HepG2 (cell line): Measurements from ENCODE around the gene KIAA0825. TPM values are rescaled to one million over a fixed set of nuclear protein-coding genes. Genes with fewer than 3 reads are reported as not detected.

Source experiments
- ATAC-seq: fragments of 200-7000 bp; cut with Tn5 transposase; 3 replicates; pipeline ENCODE4 v1.9.1; 2020; ENCODE audit warnings: mild to moderate bottlenecking, moderate library complexity
- BruUV-seq: library from RNA; stranded (reverse); fragments of 400-500 nt; replicated peaks from 2 replicates; lab custom pipeline; 2021; lab: Mats Ljungman, UMichigan
- CTCF ChIA-PET: fragments of 300-600 bp; formaldehyde crosslinking; extraction: SDS; loops from one replicate; lab custom pipeline; 2021; ENCODE audit warnings: low total read pairs, inconsistent platforms, low intra/inter-chr PET ratio; lab: Yijun Ruan, JAX
- POLR2A ChIA-PET: fragments of 350-600 bp; sonication (Branson Sonifier 250); formaldehyde crosslinking; loops from one replicate; lab custom pipeline; 2020; ENCODE audit warnings: antibody characterized with exemption, inconsistent platforms; lab: Yijun Ruan, JAX
- DNase-seq: peaks from one replicate; pipeline ENCODE4 v3.0.0-alpha.2; 2015; ENCODE audit warnings: low spot score
- FAIRE-seq: peaks from 3 replicates; lab custom pipeline; 2011; peaks lifted over from hg19 to GRCh38; lab: Jason Lieb, UNC
- H2AFZ ChIP-seq: one replicate; pipeline ENCODE4 v1.6.1; 2011; ENCODE audit warnings: low read length, inconsistent platforms
- H3K27ac ChIP-seq: fragments of 300-600 bp; 3 replicates; pipeline ENCODE4 v1.8.0; 2011; ENCODE audit warnings: mixed run types, mild to moderate bottlenecking, mixed read lengths, low read length, inconsistent platforms; ENCODE audit not compliant: insufficient read depth; ENCODE audit errors: extremely low read length
- H3K27me3 ChIP-seq, 2 experiments: fragments of 200-600 bp in 1 of 2; 2 replicates in 1 of 2; 3 replicates in 1 of 2; pipeline versions ENCODE4 v1.6.0 to v1.8.0; 2011; ENCODE audit warnings: low read length in 2 of 2, mild to moderate bottlenecking in 2 of 2, moderate library complexity in 2 of 2, inconsistent platforms in 1 of 2; ENCODE audit not compliant: insufficient read depth in 2 of 2, control insufficient read depth in 1 of 2
- H3K36me3 ChIP-seq, 2 experiments: fragments of 200-600 bp in 1 of 2; replicated peaks in 1 of 2; 2 replicates in 1 of 2; 3 replicates in 1 of 2; pipeline versions ENCODE4 v1.5.1 to v1.8.0; 2011; ENCODE audit warnings: low read length in 2 of 2, inconsistent platforms in 1 of 2; ENCODE audit not compliant: insufficient read depth in 2 of 2, control insufficient read depth in 1 of 2
- H3K4me1 ChIP-seq: 2 replicates; pipeline ENCODE4 v1.5.1; 2012; ENCODE audit warnings: low read length, inconsistent platforms; ENCODE audit not compliant: insufficient read depth
- H3K4me2 ChIP-seq: 2 replicates; pipeline ENCODE4 v1.6.0; 2011; ENCODE audit warnings: low read depth, low read length, inconsistent platforms
- H3K4me3 ChIP-seq, 3 experiments: fragments of 200-600 bp in 1 of 3; sonication (generic), shearing (Covaris generic) in 1 of 3; replicated peaks in 1 of 3; 2 replicates each; pipeline ENCODE4 v1.5.1; 2011 to 2016; ENCODE audit warnings: low read length in 3 of 3, inconsistent platforms in 2 of 3, low read depth in 2 of 3, mild to moderate bottlenecking in 2 of 3, control low read depth in 1 of 3, mixed read lengths in 1 of 3; ENCODE audit not compliant: insufficient read depth in 1 of 3
- H3K79me2 ChIP-seq: one replicate; pipeline ENCODE4 v1.6.1; 2011; ENCODE audit warnings: low read length, inconsistent platforms; ENCODE audit not compliant: insufficient read depth
- H3K9ac ChIP-seq: 2 replicates; pipeline ENCODE4 v1.6.0; 2011; ENCODE audit warnings: mild to moderate bottlenecking, low read depth, low read length, inconsistent platforms; ENCODE audit not compliant: insufficient read depth
- H3K9me3 ChIP-seq: 2 replicates; pipeline ENCODE4 v1.5.1; 2012; ENCODE audit warnings: mild to moderate bottlenecking, low read length
- H4K20me1 ChIP-seq: 2 replicates; pipeline ENCODE4 v1.6.0; 2011; ENCODE audit warnings: inconsistent platforms, mild to moderate bottlenecking, low read length, moderate library complexity; ENCODE audit not compliant: insufficient read depth
- CBX2 ChIP-seq, 2 experiments: fragments of 200-600 bp in 1 of 2; sonication (generic); formaldehyde crosslinking in 1 of 2; IDR thresholded peaks; 2 replicates each; pipeline versions ENCODE4 v1.7.0 to v1.8.1; 2018 to 2022; ENCODE audit warnings: low read depth in 2 of 2, low read length in 1 of 2, mild to moderate bottlenecking in 1 of 2, missing genetic modification reagents in 1 of 2
- ESRRA ChIP-seq: sonication (generic); formaldehyde crosslinking; IDR thresholded peaks from 2 replicates; pipeline ENCODE4 v1.5.1; 2020; ENCODE audit warnings: mild to moderate bottlenecking, low read depth, missing genetic modification reagents
- FLYWCH1 ChIP-seq: sonication (generic); formaldehyde crosslinking; IDR thresholded peaks from 2 replicates; pipeline ENCODE4 v1.8.1; 2023; ENCODE audit warnings: mild to moderate bottlenecking, missing genetic modification reagents
- POGZ ChIP-seq: sonication (generic); formaldehyde crosslinking; IDR thresholded peaks from 2 replicates; pipeline ENCODE4 v1.4.0; 2020; ENCODE audit warnings: mild to moderate bottlenecking, missing genetic modification reagents
- ZNF496 ChIP-seq: sonication (generic); formaldehyde crosslinking; IDR thresholded peaks from 2 replicates; pipeline ENCODE4 v1.8.1; 2023; ENCODE audit warnings: mild to moderate bottlenecking, moderate library complexity, missing genetic modification reagents; ENCODE audit not compliant: insufficient replicate concordance
- ZNF570 ChIP-seq: sonication (generic); formaldehyde crosslinking; IDR thresholded peaks from 2 replicates; pipeline ENCODE4 v1.4.0; 2020; ENCODE audit warnings: mild to moderate bottlenecking, missing genetic modification reagents, borderline replicate concordance
- ZSCAN20 ChIP-seq: sonication (generic); formaldehyde crosslinking; IDR thresholded peaks from 2 replicates; pipeline ENCODE4 v1.4.0; 2020; ENCODE audit warnings: missing genetic modification reagents, mild to moderate bottlenecking, borderline replicate concordance
- WGBS: methylation state at CpG from one replicate; pipeline ENCODE4 v1.1.6; 2017; ENCODE audit warnings: low lambda C conversion rate; 5-methylcytosine and 5-hydroxymethylcytosine counted together
- in situ Hi-C: cut with HindIII; loops from 2 replicates; pipeline ENCODE4 v1.10.0; 2017; ENCODE audit warnings: low pct_unique_long_range_greater_than_20kb; ENCODE audit not compliant: extremely low pct_ligation_motif_present
- intact Hi-C: fragments of 100-400 bp; cut with micrococcal nuclease; formaldehyde crosslinking; loops from one replicate; pipeline ENCODE4 v1.10.0; 2022; ENCODE audit not compliant: unreplicated experiment
- polyA plus RNA-seq, 8 experiments: library from polyadenylated mRNA; depleted of rRNA in 3 of 8; stranded (reverse) in 7 of 8; unstranded in 1 of 8; fragments of >200 nt; fragmentation: Illumina TruSeq in 4 of 8; extraction: Trizol in 4 of 8; gene quantifications; 2 replicates each; pipeline versions ENCODE4 v1.2.1 to v1.2.3, GENCODE V29; 2011 to 2016; ENCODE audit warnings: low read depth in 4 of 8, missing spikeins in 1 of 8, mixed read lengths in 1 of 8; ENCODE audit not compliant: insufficient read depth in 1 of 8
- total RNA-seq, 5 experiments: library from RNA; depleted of rRNA; stranded (reverse); fragments of >200 nt; fragmentation: Illumina TruSeq; extraction: Trizol; gene quantifications; 2 replicates each; pipeline ENCODE4 v1.2.3, GENCODE V29; 2016; ENCODE audit warnings: low read depth in 1 of 5
- TF ChIP-seq, protein P1 (sequence below): sonication (generic); formaldehyde crosslinking; IDR thresholded peaks from 2 replicates; pipeline ENCODE4 v1.9.0; 2021; ENCODE audit warnings: missing genetic modification reagents, mild to moderate bottlenecking, borderline replicate concordance
- TF ChIP-seq, protein P2 (sequence below): sonication (generic); formaldehyde crosslinking; IDR thresholded peaks from 2 replicates; pipeline ENCODE4 v1.8.0; 2022; ENCODE audit warnings: mild to moderate bottlenecking, missing genetic modification reagents
- TF ChIP-seq, protein P3 (sequence below): sonication (generic); formaldehyde crosslinking; IDR thresholded peaks from 2 replicates; pipeline ENCODE4 v1.4.0; 2020; ENCODE audit warnings: missing genetic modification reagents, borderline replicate concordance

KIAA0825 gene
- total and polyA plus RNA-seq, 2 of the 13 experiments (the other 11 are each of a cell fraction or from before 2014, with no cell fraction given), result 0.05 to 0.51 TPM

DNA sequence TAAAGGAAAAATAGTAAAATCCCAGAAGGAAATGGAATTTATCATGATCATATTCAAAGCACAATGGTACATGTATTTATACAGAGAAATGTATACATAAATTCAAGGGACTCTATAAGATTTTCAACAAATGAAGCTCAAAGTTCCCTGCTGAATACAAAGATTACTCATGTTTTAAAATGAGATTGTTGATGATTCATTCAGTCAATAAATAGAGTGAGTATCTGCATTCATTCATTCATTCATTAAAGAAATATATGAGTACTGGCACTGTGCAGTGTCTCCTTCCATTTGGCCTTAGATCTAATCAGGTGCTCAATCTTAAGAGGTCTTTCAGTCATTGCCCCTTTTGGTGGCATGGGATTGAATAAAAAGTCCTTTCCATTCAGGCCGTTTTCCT, 310.0 kb downstream of the KIAA0825 start:
- H3K27me3 ChIP-seq, result no peaks in the 10 kb centered on the region
- DNase-seq, result no peak
- TF ChIP-seq POGZ (no peak), ESRRA (CRISPR knock-in tag) (no peak), ZNF496 (no peak), ZSCAN20 (CRISPR knock-in tag) (no peak), FLYWCH1 (CRISPR knock-in tag) (no peak), ZNF570 (no peak)
- TF ChIP-seq, protein P1, sequence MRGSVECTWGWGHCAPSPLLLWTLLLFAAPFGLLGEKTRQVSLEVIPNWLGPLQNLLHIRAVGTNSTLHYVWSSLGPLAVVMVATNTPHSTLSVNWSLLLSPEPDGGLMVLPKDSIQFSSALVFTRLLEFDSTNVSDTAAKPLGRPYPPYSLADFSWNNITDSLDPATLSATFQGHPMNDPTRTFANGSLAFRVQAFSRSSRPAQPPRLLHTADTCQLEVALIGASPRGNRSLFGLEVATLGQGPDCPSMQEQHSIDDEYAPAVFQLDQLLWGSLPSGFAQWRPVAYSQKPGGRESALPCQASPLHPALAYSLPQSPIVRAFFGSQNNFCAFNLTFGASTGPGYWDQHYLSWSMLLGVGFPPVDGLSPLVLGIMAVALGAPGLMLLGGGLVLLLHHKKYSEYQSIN (CRISPR knock-in tag), result no peak
- H3K4me1 ChIP-seq, result no peaks in the 10 kb centered on the region
- FAIRE-seq, result no peak
- H3K4me2 ChIP-seq, result no peak overlapping the region
- ChIA-PET CTCF (no interaction called here), POLR2A (no interaction called here)
- 0% methylated on average over 1 of the region's 1 CpG for WGBS
- no peaks in the 10 kb centered on the region for H3K9me3 ChIP-seq
- H3K9ac ChIP-seq, result no peak overlapping the region
- no peak for ATAC-seq
- in situ Hi-C loops (no loop called here), intact Hi-C loops (no loop called here)
- H3K27ac ChIP-seq, result no peak overlapping the region
- H4K20me1 ChIP-seq, result no peaks in the 10 kb centered on the region
- no peak overlapping the region for H2AFZ ChIP-seq
- H3K36me3 ChIP-seq, result no peaks in the 10 kb centered on the region
- BruUV-seq, result no TSS peak
- H3K4me3 ChIP-seq, result no peak overlapping the region
- H3K79me2 ChIP-seq, result no peaks in the 10 kb centered on the region

DNA sequence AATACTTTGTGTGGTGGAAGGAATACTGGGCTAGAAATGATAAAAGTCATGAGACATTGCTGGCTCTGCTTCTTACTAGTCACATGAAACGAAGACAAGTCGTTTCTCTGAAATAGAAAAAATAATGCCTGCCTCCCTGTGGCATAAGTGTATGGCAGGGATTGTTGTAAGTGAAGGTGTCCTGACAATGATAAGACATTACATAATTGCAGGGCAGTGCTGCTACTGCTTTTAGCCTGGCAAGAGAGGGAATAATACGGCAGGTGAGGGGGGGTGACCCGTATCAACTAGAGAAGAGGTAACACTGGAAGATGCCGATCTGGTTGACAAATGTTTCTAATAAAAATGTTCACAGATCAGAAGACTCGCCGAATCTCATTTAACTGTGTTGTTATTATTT, 314.3 kb downstream of the KIAA0825 start:
- H3K4me2 ChIP-seq, result no peak overlapping the region
- no peaks in the 10 kb centered on the region for H3K27me3 ChIP-seq
- H4K20me1 ChIP-seq, result no peaks in the 10 kb centered on the region
- ATAC-seq, result no peak
- H3K27ac ChIP-seq, result no peak overlapping the region
- no peaks in the 10 kb centered on the region for H3K4me1 ChIP-seq
- H3K79me2 ChIP-seq, result no peaks in the 10 kb centered on the region
- POLR2A ChIA-PET, result no interaction called here
- intact Hi-C loops, result no loop called here
- DNase-seq, result no peak
- in situ Hi-C loops, result no loop called here
- H3K36me3 ChIP-seq, result no peaks in the 10 kb centered on the region
- no peak for FAIRE-seq
- BruUV-seq, result no TSS peak
- WGBS, result 17% methylated on average over 7 of the region's 7 CpGs
- no peak overlapping the region for H3K4me3 ChIP-seq
- H2AFZ ChIP-seq, result no peak overlapping the region
- no peak overlapping the region for H3K9ac ChIP-seq
- H3K9me3 ChIP-seq, result no peaks in the 10 kb centered on the region
- CTCF ChIA-PET, result no interaction called here
- TF ChIP-seq, protein P2, sequence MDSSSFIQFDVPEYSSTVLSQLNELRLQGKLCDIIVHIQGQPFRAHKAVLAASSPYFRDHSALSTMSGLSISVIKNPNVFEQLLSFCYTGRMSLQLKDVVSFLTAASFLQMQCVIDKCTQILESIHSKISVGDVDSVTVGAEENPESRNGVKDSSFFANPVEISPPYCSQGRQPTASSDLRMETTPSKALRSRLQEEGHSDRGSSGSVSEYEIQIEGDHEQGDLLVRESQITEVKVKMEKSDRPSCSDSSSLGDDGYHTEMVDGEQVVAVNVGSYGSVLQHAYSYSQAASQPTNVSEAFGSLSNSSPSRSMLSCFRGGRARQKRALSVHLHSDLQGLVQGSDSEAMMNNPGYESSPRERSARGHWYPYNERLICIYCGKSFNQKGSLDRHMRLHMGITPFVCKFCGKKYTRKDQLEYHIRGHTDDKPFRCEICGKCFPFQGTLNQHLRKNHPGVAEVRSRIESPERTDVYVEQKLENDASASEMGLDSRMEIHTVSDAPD (CRISPR knock-in tag), result no peak
- TF ChIP-seq, protein P3, sequence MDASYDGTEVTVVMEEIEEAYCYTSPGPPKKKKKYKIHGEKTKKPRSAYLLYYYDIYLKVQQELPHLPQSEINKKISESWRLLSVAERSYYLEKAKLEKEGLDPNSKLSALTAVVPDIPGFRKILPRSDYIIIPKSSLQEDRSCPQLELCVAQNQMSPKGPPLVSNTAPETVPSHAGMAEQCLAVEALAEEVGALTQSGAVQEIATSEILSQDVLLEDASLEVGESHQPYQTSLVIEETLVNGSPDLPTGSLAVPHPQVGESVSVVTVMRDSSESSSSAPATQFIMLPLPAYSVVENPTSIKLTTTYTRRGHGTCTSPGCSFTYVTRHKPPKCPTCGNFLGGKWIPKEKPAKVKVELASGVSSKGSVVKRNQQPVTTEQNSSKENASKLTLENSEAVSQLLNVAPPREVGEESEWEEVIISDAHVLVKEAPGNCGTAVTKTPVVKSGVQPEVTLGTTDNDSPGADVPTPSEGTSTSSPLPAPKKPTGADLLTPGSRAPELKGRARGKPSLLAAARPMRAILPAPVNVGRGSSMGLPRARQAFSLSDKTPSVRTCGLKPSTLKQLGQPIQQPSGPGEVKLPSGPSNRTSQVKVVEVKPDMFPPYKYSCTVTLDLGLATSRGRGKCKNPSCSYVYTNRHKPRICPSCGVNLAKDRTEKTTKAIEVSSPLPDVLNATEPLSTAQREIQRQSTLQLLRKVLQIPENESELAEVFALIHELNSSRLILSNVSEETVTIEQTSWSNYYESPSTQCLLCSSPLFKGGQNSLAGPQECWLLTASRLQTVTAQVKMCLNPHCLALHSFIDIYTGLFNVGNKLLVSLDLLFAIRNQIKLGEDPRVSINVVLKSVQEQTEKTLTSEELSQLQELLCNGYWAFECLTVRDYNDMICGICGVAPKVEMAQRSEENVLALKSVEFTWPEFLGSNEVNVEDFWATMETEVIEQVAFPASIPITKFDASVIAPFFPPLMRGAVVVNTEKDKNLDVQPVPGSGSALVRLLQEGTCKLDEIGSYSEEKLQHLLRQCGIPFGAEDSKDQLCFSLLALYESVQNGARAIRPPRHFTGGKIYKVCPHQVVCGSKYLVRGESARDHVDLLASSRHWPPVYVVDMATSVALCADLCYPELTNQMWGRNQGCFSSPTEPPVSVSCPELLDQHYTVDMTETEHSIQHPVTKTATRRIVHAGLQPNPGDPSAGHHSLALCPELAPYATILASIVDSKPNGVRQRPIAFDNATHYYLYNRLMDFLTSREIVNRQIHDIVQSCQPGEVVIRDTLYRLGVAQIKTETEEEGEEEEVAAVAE, result no peak
- no peak for TF ChIP-seq CBX2 (IDR thresholded peaks at IDR 0.05; ENCODE audit: low read depth, low read length)
- TF ChIP-seq CBX2 (CRISPR knock-in tag; IDR thresholded peaks at IDR 0.05; ENCODE audit: low read depth), result no peak
